Activated T-helper 9 cell treated with anti-CD3 and anti-CD28 coated beads, Interleukin-2, amount 50 U/mL, for 16 hours (primary cell): ENCODE measurements around the gene BACE2.

ENCODE experiments used
- DNase-seq: peaks from one replicate; pipeline ENCODE4 v3.0.0-alpha.2; 2020; ENCODE audit warnings: low read depth

BACE2 gene

GRCh38 chr21:41321908-41322495, 154.0 kb downstream of the BACE2 start:
- DNase-seq, result no peak

DNA sequence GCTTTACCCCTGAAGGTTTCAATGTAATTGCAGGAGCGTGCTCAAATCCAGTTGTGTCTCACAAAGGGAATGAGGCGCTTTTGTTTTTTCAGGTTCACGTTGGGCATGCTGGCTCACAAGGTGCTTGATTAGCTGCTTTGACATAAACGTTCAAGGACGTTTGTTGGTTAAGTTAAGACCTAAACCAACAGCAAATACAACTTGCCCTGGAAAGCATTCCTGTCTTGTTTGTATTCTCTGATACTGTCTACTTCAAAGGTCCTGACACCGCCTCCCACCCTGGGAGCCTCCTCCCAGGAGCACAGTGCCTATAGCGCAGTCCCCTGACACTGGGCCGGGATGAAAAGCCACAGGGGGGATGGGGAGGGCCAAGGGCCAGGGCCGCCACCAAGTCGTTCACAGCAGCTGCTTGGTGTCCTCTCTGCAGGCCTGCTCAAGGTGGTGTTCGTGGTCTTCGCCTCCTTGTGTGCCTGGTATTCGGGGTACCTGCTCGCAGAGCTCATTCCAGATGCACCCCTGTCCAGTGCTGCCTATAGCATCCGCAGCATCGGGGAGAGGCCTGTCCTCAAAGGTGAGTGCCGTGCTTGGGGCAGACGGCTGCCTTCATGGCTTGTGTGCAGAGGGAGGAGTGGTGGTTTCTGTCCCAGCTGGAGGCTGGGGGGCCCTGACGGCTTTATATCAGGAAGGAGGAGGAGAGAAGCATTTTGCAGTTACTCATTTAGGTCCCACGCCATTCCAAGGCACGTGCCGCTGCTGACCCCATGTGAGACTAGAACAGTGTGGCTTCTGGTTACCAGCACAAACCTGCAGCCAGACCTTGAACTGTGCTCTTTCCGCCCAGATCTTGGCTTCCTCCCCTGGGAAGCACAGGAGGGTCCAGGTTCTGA, 154.8 kb downstream of the BACE2 start:
- no peak for DNase-seq

DNA sequence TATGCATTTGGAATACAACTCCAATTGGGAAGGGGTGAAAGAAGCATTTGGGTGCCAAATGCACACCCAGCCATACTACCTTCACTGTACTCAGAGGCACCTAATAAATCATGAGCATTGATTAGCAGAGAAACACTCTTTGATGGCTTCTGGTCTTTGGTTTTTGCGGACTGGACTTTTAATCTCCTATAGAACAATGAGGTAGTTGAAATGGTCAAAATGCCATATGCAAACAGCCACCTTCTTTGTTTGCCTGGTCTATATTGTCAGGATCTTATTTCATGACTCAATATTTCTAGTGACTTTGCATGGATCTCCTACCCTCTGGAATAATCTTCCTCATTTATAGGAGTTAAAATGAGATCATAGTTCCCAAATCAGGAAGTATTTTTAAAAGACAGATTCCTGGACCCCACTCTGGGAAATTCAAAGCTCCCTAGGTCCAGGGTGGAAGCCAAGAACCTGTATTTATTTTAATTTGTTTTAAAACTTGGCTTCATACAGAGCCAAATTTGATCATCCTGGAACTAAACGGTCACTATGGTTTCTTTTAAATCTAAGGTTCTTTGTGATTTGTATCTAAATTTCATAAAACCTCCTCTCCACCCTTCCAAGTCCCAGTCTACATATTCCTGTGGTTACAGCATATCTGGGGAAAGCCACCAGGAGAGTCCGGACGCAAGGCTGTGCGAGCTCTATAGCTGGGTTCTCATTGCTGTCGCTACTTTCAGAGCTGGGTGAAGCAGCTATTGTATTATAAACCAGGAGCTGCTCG, 157.4 kb downstream of the BACE2 start:
- DNase-seq, result no peak

GRCh38 chr21:41326414-41327080, 158.6 kb downstream of the BACE2 start:
- DNase-seq, result no peak

DNA sequence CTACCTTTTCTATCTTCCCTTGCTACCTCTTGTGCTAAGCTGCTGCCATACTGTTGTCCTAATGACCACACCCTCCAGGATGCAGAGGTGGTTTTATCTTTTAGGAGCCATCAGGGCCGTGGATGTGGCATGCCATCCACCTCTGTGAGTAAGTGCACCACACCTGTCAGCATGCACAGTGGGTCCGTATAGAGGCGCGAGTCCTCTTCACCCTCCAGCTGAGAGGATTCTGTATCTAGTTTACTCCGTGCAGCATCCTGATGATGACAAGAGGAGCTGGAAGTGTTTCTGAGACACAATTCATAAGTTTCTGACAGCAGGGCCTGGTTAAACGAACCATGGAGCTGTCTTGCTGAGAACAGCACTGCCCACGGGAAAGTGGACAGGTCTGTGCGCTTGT, 159.8 kb downstream of the BACE2 start:
- no peak for DNase-seq

DNA sequence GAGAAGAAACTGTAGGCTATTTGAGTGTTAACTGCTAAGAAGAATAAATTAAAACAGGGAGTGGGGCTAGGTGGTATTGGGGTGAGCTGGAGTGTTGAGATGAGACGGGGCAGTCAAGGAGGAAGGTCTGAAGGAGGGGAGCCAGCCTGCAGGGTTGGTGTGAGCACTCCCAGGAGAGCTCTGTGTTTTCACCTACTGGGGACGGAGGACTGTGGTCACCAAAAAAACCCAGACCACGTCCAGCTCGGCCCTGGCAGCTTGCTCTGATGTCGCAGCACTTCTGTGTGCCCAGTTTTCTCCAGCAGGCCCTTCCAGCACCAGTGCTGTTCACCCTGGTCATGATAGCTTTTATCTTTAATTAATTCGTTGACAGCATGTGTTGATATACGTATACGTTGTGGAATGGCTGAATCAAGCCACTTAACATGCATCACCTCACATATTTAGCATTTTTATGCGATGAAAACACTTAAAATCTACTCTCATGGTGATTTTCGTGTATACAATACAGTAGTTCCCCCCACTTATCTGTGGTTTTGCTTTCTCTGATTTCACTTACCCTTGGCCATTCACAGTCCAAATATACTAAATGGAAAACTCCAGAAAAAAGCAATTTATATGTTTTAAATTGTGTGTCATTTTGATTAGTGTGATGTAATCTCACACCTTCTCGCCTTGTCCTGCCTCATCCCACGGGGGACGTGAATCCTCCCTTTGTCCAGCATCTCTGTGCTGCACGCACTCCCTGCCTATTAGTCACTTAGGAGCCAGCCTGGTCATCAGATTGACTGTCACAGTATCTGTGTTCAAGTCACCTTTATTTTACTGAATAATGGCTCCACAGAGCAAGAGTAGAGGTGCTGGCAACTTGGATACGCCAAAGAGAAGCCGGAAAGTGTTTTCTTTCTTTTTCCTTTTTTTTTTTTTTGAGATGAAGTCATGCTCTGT, 161.0 kb downstream of the BACE2 start:
- DNase-seq, result no peak
